Hepatocyte (in vitro differentiated cells): ENCODE data around the gene ARMH3.
"Not testable (repeated sequence)": the region's sequence is repeated elsewhere in the genome, so short reads cannot be mapped to it uniquely, and the experiment has no call there.

ENCODE experiments used
- CTCF ChIP-seq: fragments of 200-600 bp; sonication (generic); IDR thresholded peaks from 2 replicates; pipeline ENCODE4 v1.5.1; 2016; ENCODE audit warnings: antibody characterized with exemption, mild to moderate bottlenecking; ENCODE audit not compliant: poor library complexity
- EZH2phosphoT487 ChIP-seq: fragments of 200-600 bp; sonication (generic); IDR thresholded peaks from one replicate; pipeline ENCODE4 v1.6.1; 2018; ENCODE audit warnings: antibody characterized with exemption, mild to moderate bottlenecking, low read depth, moderate library complexity; ENCODE audit not compliant: unreplicated experiment, severe bottlenecking

- TF ChIP-seq CTCF, EZH2phosphoT487: not testable (repeated sequence)
These were observed 75.3 kb downstream of the ARMH3 start for GRCh38 chr10:101980677-101981076.
